ENCODE data around the gene TCF7L2.

DNA sequence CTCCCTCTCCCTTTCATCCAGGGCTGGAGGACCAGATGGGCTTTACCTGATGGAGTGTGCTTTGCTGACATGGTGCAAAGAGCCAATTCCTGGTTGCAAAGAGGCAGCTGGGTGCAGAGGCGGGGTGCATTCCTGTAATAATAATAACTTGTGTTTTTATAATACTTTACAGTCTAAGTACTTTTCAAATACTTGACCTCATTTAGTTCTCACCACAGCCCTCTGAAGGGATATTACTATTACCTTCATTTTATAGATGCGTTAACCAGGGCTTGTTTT, 70.4 kb downstream of the TCF7L2 start:
- TF ChIP-seq, protein P1, sequence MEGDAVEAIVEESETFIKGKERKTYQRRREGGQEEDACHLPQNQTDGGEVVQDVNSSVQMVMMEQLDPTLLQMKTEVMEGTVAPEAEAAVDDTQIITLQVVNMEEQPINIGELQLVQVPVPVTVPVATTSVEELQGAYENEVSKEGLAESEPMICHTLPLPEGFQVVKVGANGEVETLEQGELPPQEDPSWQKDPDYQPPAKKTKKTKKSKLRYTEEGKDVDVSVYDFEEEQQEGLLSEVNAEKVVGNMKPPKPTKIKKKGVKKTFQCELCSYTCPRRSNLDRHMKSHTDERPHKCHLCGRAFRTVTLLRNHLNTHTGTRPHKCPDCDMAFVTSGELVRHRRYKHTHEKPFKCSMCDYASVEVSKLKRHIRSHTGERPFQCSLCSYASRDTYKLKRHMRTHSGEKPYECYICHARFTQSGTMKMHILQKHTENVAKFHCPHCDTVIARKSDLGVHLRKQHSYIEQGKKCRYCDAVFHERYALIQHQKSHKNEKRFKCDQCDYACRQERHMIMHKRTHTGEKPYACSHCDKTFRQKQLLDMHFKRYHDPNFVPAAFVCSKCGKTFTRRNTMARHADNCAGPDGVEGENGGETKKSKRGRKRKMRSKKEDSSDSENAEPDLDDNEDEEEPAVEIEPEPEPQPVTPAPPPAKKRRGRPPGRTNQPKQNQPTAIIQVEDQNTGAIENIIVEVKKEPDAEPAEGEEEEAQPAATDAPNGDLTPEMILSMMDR (IDR thresholded peaks at IDR 0.05) = no peak
- no peak for TF ChIP-seq POLR2A (IDR thresholded peaks at IDR 0.05)
